Right lobe of liver (tissue), 4 donors: ENCODE measurements around the gene GNB1.

Source experiments
- POLR2A ChIP-seq: fragments of 450-650 bp; IDR thresholded peaks from one replicate; pipeline ENCODE4 v1.6.1; 2017; ENCODE audit warnings: antibody characterized with exemption, mild to moderate bottlenecking
- TF ChIP-seq, protein P1 (sequence below), 4 donors: fragments of 200-600 bp in 3 of 4; fragments of 450-650 bp in 1 of 4; IDR thresholded peaks; one replicate each; pipeline versions ENCODE4 v1.5.1 to v1.8.0; 2016 to 2022; ENCODE audit warnings: antibody characterized with exemption in 4 of 4, mild to moderate bottlenecking in 2 of 4
- donor health status: DM: no; HTN: no; CAD: no.
- donor health status: DM: no; HTN: no; CAD: no.
- donor health status: DM: no; HTN: yes; CAD: no.

DNA sequence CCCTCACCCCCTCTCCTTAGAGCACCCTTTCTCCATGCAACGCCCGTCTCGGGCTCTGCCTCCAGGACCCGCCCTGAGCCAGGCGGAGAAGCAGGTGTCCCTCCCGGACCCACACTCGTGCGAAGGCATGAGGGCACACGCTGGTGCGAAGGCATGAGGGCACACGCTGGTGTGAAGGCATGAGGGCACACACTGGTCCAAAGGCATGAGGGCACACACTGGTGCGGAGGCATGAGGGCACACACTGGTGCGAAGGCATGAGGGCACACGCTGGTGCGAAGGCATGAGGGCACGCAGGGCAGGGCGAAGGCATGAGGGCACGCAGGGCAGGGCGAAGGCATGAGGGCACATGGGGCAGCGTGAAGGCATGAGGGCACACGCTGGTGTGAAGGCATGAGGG lies 34.0 kb upstream of the GNB1 start:
- TF ChIP-seq, protein P1, sequence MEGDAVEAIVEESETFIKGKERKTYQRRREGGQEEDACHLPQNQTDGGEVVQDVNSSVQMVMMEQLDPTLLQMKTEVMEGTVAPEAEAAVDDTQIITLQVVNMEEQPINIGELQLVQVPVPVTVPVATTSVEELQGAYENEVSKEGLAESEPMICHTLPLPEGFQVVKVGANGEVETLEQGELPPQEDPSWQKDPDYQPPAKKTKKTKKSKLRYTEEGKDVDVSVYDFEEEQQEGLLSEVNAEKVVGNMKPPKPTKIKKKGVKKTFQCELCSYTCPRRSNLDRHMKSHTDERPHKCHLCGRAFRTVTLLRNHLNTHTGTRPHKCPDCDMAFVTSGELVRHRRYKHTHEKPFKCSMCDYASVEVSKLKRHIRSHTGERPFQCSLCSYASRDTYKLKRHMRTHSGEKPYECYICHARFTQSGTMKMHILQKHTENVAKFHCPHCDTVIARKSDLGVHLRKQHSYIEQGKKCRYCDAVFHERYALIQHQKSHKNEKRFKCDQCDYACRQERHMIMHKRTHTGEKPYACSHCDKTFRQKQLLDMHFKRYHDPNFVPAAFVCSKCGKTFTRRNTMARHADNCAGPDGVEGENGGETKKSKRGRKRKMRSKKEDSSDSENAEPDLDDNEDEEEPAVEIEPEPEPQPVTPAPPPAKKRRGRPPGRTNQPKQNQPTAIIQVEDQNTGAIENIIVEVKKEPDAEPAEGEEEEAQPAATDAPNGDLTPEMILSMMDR (IDR thresholded peaks at IDR 0.05), result no peak
- no peak for TF ChIP-seq POLR2A
